ENCODE data around the gene TNKS1BP1.
"Not testable (repeated sequence)": the region's sequence is repeated elsewhere in the genome, so short reads cannot be mapped to it uniquely, and the experiment has no call there.

Gene TNKS1BP1

GRCh38 chr11:57297221-57297620 lies 27.5 kb downstream of the TNKS1BP1 start:
- Histone ChIP-seq H4K20me1 (ENCODE audit: insufficient read depth) (no peaks in the 10 kb centered on the region), H3K27ac (no peak overlapping the region), H3K27me3 (ENCODE audit: insufficient read depth, low read depth) (no peaks in the 10 kb centered on the region), H3K4me3 (IDR thresholded peaks at IDR 0.05; ENCODE audit: insufficient read depth, low read depth, low read length) (no peak overlapping the region), H3K36me3 (ENCODE audit: insufficient read depth) (no peaks in the 10 kb centered on the region), H3K9ac (no peak overlapping the region), H2AFZ (ENCODE audit: low read depth) (no peak overlapping the region), H3K4me2 (no peak overlapping the region), H3K4me1 (ENCODE audit: low read depth, poor library complexity, severe bottlenecking) (no peaks in the 10 kb centered on the region), H3K79me2 (ENCODE audit: insufficient read depth, low read depth) (no peaks in the 10 kb centered on the region)
- no peak for TF ChIP-seq CTCF (conservative IDR thresholded peaks at IDR 0.05; ENCODE audit: low read depth, low read length)

- not testable (repeated sequence) for H2AFZ ChIP-seq (ENCODE audit: low read depth); H4K20me1 ChIP-seq (ENCODE audit: insufficient read depth); H3K4me3 ChIP-seq (IDR thresholded peaks at IDR 0.05; ENCODE audit: insufficient read depth, low read depth, low read length); H3K9ac ChIP-seq; H3K4me2 ChIP-seq; H3K36me3 ChIP-seq (ENCODE audit: insufficient read depth); H3K79me2 ChIP-seq (ENCODE audit: insufficient read depth, low read depth); H3K27ac ChIP-seq; H3K27me3 ChIP-seq (ENCODE audit: insufficient read depth, low read depth); H3K4me1 ChIP-seq (ENCODE audit: low read depth, poor library complexity, severe bottlenecking)
These were observed 28.5 kb downstream of the TNKS1BP1 start for GRCh38 chr11:57296205-57296604.

GRCh38 chr11:57294225-57295131 lies 30.3 kb downstream of the TNKS1BP1 start:
- Histone ChIP-seq H4K20me1 (ENCODE audit: insufficient read depth) (no peaks in the 10 kb centered on the region), H3K27ac (no peak overlapping the region), H3K27me3 (ENCODE audit: insufficient read depth, low read depth) (no peaks in the 10 kb centered on the region), H3K4me2 (no peak overlapping the region), H3K79me2 (ENCODE audit: insufficient read depth, low read depth) (no peaks in the 10 kb centered on the region), H3K9ac (no peak overlapping the region), H3K36me3 (ENCODE audit: insufficient read depth) (no peaks in the 10 kb centered on the region), H3K4me3 (IDR thresholded peaks at IDR 0.05; ENCODE audit: insufficient read depth, low read depth, low read length) (no peak overlapping the region), H2AFZ (ENCODE audit: low read depth) (no peak overlapping the region), H3K4me1 (ENCODE audit: low read depth, poor library complexity, severe bottlenecking) (no peaks in the 10 kb centered on the region)
- TF ChIP-seq CTCF (conservative IDR thresholded peaks at IDR 0.05; ENCODE audit: low read depth, low read length): no peak

GRCh38 chr11:57290288-57290687 lies 34.5 kb downstream of the TNKS1BP1 start:
- H2AFZ ChIP-seq (ENCODE audit: low read depth): no peak overlapping the region
- H3K4me1 ChIP-seq (ENCODE audit: low read depth, poor library complexity, severe bottlenecking): no peaks in the 10 kb centered on the region
- no peak overlapping the region for H3K4me2 ChIP-seq

More at GRCh38 chr11:57290288-57290687, 34.5 kb downstream of the TNKS1BP1 start:
- H3K27me3 ChIP-seq (ENCODE audit: insufficient read depth, low read depth): no peaks in the 10 kb centered on the region
- no peak overlapping the region for H3K4me3 ChIP-seq (IDR thresholded peaks at IDR 0.05; ENCODE audit: insufficient read depth, low read depth, low read length)
- no peak for TF ChIP-seq CTCF (conservative IDR thresholded peaks at IDR 0.05; ENCODE audit: low read depth, low read length)
- H3K36me3 ChIP-seq (ENCODE audit: insufficient read depth): no peaks in the 10 kb centered on the region
- H4K20me1 ChIP-seq (ENCODE audit: insufficient read depth): no peaks in the 10 kb centered on the region
- H3K79me2 ChIP-seq (ENCODE audit: insufficient read depth, low read depth): no peaks in the 10 kb centered on the region
- no peak overlapping the region for H3K9ac ChIP-seq
- H3K27ac ChIP-seq: no peak overlapping the region
